GM21529 (cell line): ENCODE results near the gene RACGAP1.

Source experiments
- ATAC-seq: cut with Tn5 transposase; IDR thresholded peaks from one replicate; pipeline ENCODE4 v1.9.1; 2021; ENCODE audit not compliant: unreplicated experiment

The RACGAP1 gene

DNA sequence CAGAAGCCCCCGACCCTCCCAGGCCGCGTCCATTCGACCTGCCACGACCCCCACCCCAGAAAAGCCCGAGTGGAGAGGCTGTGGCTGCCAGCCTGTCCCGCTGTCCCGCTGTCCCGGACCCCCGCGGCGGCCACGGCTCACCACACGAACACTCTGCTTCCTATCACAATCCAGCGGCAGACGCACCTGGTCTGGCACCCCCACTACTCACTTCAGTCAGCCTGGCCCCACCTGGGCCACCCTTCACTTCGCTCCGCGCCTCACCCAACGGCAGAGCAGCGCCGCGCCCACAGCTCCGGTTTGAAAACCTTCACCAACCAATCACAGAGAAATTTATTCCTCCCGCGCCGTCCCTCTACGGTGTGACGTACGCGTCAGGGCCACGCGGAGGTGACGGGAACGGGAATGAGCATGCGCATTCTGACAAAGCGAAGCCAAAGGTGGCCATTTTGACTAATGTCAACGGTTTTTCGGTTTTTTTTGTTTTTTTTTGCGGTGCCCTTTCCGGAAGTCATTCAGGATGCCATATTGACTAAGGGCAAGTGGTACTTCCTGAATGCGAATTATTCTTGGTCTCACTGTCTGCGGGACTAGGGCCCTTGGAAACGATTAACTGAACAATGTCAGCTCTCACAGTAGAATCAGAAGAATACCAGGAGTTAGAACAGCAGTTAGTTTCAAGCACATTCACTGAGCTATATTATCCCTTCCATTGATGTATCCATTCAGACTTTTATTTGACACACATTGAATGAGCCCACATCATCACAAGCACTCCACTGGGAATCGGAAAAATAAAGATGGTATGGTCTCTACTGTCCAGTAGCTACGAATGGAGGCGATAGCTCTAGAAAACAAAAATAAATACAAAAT, at the start of gene RACGAP1:
Gene RACGAP1 (minus strand): TSS at position 308 of the 873 bp plus-strand sequence. CDS start 8,779 bp downstream, outside the sequence.
- peak; percentile 98 for ATAC-seq

DNA sequence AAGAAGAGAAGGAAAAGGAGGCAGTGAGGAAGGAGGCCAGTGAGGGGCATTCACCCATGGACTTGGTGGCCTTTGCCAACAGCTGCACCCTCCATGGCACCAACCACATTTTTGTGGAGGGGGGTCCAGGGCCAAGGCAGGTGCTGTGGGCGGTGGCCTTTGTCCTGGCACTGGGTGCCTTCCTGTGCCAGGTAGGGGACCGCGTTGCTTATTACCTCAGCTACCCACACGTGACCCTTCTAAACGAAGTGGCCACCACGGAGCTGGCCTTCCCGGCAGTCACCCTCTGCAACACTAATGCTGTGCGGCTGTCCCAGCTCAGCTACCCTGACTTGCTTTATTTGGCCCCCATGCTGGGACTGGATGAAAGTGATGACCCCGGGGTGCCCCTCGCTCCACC, 48.4 kb upstream of the RACGAP1 start:
- no peak for ATAC-seq

DNA sequence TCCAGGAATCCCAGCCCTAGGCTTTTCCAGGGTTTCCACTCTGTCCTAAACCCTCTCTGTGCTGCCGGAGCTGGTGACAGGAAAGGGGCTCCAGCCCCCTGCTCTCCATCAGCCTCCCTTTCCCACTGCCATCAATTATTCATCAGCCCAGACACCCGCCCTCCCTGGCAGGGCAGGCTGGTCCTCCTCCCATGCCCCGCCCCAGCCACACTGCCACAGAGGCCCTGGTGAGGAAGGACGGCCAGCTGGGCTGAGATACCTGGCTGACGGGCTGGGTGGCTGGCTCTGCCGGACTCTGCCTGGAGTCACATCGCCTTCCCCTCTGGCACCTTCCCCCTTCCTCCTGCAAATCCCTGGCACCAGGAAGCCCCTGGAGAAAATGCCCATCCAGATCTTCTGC, 47.9 kb upstream of the RACGAP1 start:
- no peak for ATAC-seq

- ATAC-seq, result no peak
Measured at GRCh38 chr12:50072198-50072907, 47.1 kb upstream of the RACGAP1 start.

DNA sequence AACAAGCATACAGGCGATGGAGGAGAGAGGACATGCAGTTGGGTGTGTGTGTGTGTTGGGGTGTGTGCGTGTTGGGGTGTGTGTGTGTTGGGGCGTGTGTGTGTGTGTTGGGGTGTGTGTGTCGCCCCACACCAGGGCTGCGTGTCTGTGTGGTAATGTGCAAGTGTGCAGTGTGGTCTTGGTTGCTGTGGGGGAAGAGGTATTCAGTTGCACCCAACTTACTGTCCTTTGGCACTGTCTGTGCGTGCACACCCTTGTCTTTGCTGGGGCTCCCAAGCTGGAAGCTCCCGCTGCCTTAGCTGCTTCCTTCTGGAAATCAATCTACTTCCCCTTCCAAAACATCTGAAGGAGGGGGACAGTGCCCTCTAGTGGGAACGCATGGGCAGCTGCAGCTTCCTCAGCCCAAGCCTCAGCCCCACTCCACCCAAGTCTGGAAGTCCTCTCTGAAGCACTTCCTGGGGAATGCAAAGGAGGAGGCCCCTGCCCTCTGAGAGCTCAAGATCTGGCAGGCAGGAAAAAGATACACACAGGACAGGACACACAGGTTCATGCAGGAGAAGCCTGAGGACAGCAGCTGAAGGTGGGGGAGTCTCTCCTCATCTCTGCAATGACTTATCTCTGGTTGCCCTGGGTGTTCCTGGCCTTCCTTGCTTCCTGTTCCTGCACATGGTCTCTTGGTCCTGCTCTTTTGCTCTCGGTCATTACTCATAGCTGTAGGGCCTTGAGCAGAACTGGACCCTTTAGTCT, 45.2 kb upstream of the RACGAP1 start:
- no peak for ATAC-seq

GRCh38 chr12:50069539-50069938, 44.2 kb upstream of the RACGAP1 start:
- ATAC-seq, result no peak

GRCh38 chr12:50069069-50069468, 43.8 kb upstream of the RACGAP1 start:
- ATAC-seq, result no peak

DNA sequence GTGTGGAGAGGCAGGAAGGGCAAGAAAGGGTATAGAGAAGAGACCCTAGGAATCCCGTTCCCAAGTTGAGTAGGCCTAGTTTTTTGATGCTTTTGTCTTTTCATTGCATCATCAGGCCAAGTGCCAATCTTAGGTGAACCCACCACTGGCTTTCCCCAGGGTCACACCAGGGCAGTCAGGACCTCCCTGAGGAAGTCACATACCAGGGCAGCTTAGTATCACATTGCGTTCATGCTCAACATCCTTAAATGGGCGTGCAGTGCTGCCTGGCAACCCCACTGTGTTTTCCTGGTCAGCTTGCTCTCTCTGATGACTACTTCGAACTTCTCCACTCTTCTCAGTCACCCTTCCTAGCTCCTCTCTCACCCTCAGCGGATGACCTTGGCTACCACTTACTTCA, 41.1 kb upstream of the RACGAP1 start:
- ATAC-seq, result no peak

DNA sequence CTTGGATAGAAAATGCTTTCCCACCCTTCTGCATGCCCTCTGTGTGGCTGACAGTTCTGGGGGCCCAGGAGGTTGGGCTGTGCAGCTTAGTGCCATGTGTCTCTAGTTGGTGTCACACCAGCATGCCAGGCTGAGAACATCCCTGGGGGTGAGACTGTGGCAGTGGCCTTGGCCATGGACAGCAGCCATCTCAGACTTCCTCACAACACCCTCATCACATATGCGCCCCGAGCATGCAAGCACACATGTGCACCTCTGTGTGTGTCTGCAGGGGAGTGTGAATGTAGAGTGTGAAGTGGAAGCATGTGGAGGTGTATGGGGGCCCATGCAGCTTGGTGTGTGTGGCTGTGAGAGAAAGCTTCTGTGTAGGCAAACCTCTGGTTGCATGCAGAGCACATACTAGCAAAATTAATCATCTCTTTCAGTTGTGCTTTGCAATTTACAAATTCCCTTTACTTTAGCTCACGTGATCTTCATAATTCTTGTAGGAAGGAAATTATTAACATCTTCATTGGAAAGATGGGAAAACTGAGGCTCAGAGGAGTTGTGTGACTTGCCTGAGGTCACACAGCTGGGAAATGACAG, 40.5 kb upstream of the RACGAP1 start:
- ATAC-seq, result no peak

DNA sequence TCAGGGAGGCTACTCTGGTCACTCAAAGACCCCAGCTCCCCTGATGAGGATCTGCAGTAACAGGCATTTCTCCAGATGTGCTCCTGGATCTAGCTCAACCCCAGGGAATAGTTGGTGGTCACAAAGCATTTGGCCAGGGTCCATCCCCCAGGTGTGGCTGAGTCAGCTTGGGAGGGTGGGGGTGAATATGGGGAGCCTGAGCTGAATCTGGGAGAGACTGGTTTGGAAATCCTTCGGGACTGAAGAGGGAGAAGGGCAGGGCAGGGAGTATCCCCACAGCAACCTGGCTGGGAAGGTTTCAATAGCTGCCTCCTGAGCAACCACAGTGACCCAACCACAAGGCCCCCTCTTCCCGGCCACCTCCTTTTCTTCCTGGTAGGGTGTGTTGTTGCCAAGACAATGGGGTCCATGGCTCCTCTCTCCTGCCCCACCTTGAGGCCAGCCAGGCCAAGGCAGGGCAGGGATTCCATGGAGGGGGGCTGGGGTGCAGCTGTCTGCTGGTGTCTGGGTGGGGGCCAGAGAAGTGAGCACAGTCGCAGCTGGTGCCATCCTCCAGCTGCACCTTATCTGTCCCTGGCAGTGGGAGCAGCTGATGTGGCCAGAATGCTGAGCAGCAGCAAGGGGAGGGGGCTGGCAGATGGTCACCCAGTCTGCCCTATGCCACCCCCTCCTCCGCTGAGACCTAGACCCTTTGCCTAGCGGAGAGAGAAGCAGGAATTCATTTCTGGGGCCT, 37.6 kb upstream of the RACGAP1 start:
- no peak for ATAC-seq

- no peak for ATAC-seq
Measured at GRCh38 chr12:50061946-50062686, 36.8 kb upstream of the RACGAP1 start.

DNA sequence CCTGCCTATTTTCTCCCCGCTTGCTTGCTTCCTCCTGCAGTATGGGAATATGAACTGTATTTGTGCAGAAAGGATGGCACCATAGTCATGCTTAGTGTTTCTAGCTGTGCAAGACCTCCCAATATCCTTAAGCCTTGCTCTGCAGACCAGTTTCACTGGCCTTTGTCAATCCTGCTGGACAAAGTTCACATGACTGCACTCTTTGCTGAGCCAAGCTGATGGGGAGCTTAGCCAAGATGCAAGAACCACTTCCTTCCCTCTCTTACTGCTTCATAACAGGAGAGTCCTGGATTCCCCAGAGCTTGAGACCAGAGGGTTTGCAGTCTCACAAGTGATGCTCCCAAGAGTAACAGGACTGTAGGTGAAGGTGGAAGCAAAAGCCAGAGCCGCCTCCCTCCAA, 35.9 kb upstream of the RACGAP1 start:
- no peak for ATAC-seq

- ATAC-seq, result no peak
Measured at GRCh38 chr12:50060120-50060468, 34.8 kb upstream of the RACGAP1 start.

DNA sequence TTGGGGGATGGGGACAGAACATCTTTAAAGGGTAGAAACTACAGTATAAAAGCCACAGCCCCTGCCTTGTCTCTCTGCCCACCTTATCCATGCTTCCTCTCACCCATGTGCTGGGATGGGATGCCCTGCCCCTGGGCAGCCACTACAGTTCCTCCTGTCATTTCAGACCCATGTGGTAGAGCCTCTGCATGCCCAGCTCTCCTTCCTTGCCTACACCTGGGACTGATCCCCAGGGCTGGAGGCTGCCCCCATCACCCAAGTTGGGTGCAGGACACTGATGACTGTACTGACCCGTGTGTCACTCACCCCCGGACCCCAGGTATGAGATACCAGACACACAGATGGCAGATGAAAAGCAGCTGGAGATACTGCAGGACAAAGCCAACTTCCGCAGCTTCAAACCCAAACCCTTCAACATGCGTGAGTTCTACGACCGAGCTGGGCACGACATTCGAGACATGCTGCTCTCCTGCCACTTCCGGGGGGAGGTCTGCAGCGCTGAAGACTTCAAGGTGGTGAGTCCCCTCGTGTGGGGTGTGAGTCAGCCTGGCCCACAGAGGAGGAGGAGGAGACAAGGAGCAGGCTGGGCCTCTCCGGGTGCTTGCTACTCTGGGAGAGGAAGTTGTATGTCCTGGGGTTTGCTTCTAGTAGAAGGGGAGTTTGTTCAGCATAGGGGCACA, 34.3 kb upstream of the RACGAP1 start:
- no peak for ATAC-seq

- ATAC-seq, result no peak
Measured at GRCh38 chr12:50058743-50059312, 33.5 kb upstream of the RACGAP1 start.

GRCh38 chr12:50057896-50058670, 32.8 kb upstream of the RACGAP1 start:
- ATAC-seq, result no peak

GRCh38 chr12:50057000-50057841, 31.9 kb upstream of the RACGAP1 start, which contains the start of gene ASIC1:
Gene ASIC1 (plus strand): TSS chr12:50057596. CDS start chr12:50058767, 1,171 bp downstream.
- peak; percentile 46 for ATAC-seq
